SK-N-MC (cell line): Measurements from ENCODE around the gene COPE.

Source experiments
- EZH2 ChIP-seq: fragments of 200-600 bp; sonication (generic); IDR thresholded peaks from one replicate; pipeline ENCODE4 v1.6.1; 2017; ENCODE audit warnings: antibody characterized with exemption
- FOXP2 ChIP-seq: optimal IDR thresholded peaks from 2 replicates; pipeline ENCODE3; 2011; ENCODE audit warnings: mild to moderate bottlenecking, moderate library complexity; ENCODE audit not compliant: insufficient read depth; ENCODE audit errors: extremely low read length, control extremely low read depth
- POLR2AphosphoS5 ChIP-seq: IDR thresholded peaks from 2 replicates; pipeline ENCODE4 v1.6.1; 2012; ENCODE audit warnings: mild to moderate bottlenecking, low read depth, low read length, borderline replicate concordance

DNA sequence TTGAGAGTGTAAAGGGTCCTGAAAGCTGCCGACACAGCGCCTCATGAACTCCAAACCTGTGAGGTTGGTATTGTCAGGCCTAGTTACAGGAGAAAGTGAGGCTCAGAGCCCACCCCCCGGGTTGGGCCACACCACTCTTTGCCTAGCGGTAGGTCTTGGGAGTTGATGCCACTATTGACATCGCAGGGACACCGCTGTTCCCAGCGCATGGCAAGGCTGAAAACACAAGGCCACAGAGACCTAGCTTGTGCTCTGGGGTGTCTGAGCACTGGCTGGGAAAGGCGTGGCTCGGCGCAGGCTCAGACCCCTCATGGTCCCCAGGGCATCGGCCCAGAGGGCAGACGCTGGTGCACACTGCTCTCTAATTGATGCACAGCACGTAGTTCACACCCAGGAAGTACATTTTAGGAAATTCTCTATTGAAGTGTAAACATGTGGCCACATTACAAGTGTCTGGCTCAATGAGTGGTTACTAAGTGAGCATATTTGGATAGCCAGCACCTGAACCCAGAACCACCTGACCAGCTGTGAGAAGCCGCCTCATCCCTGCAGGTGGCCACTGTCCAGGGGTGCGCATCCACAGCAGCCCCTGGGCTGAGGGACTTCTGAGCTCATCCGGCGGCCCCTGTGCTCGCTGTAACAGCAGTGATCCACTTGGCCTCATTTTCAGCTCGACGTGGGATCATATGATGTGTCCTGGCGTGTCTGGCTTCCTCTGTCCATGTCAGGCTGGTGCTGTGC lies 60.1 kb downstream of the COPE start:
- TF ChIP-seq POLR2AphosphoS5 (no peak), FOXP2 (no peak), EZH2 (no peak)
